HG03442 (cell line): Measurements from ENCODE around the gene ARCN1.

Experiments used
- ATAC-seq: cut with Tn5 transposase; IDR thresholded peaks from one replicate; pipeline ENCODE4 v1.9.1; 2021; ENCODE audit warnings: mild to moderate bottlenecking, moderate library complexity; ENCODE audit not compliant: unreplicated experiment

Gene ARCN1

GRCh38 chr11:118634431-118635236 is 62.4 kb downstream of the ARCN1 start:
- ATAC-seq: no peak

DNA sequence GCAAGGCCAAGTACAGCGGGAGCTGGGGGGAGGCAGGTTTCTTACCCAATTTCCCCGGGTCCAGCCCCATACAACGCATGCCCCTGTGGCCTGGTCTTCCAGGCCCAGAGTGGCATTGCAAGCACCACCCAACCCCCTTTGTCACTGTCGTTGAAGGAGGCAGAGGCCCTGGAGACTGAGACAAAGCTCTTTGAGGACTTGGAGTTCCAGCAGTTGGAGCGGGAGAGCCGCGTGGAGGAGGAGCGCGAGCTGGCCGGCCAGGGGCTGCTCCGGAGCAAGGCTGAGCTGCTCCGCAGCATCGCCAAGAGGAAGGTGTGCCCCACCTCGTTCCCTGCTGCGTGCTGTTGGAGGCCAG is 63.0 kb downstream of the ARCN1 start:
- no peak for ATAC-seq

DNA sequence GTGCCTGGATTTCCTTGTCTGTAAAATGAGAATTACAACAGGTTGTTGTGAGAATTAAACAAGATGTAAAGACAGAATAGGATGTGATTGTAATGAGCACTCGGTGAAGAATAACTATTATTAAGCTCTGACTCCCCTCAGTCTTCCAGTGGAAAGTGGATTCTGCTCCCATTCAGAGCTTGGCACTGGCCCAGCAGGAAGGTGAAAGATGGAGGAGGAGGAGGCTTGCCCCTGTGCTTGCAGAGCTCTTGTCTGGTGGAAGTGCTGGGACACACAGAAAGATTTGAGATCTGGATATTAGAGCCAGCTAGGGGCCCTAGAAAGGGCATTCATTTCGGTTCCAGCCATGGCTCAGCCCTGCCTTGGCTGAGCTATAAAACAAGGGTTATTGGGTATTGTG is 63.4 kb downstream of the ARCN1 start:
- no peak for ATAC-seq

- ATAC-seq: no peak
Measured at GRCh38 chr11:118636569-118637290, 64.5 kb downstream of the ARCN1 start.

DNA sequence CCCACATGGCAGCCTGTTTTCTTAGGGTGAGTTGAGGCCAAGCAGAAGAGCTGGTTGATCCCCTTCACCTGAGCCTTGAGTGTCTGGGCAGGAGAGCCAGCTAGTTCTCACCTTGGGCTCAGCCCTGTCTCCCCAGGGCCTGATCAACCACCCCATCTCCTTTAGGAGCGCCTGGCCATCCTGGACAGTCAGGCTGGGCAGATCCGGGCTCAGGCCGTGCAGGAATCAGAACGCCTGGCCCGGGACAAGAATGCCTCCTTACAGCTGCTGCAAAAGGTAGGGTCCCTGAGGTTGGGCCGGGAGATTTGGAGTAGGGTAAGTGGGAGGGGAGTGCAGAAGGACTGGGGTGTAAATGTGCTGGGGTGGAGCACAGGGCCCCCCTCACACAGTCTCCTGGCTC is 66.5 kb downstream of the ARCN1 start:
- ATAC-seq: no peak

GRCh38 chr11:118639899-118640298 is 67.7 kb downstream of the ARCN1 start:
- ATAC-seq: no peak

- no peak for ATAC-seq
Measured at GRCh38 chr11:118640332-118641154, 68.3 kb downstream of the ARCN1 start.

DNA sequence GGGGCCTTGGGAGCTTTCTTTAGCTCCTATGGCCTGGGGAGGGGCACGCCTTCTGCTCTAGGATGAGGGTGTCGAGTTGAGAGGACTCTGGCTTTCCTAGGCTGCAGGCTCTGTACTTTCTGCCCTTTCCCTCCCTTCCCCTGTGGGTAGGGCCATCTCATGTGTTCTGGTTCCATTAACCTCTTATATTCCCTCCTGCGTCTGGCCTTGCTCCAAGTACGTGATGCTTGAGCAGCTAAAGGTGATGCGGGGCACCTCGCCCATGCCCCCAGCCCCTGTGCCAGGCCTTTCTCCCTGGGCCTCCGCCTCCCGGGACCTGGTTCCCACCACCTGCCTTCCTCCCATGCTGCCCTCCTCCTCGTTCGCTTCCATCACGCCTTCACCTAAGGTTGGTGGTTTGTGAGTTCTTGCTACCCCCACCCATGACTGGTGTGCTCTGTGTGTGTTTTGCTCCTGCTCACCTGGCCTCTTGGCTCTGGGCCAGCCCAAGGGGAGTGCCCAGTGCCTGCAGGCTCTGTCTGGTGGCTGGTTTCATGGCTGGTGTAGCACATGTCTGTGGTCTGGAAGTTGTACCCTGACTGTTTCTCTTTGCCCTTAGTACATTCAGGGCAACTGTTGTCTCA is 69.3 kb downstream of the ARCN1 start:
- no peak for ATAC-seq

- no peak for ATAC-seq
Measured at GRCh38 chr11:118643142-118643994, 71.2 kb downstream of the ARCN1 start.

GRCh38 chr11:118643995-118644345 is 71.8 kb downstream of the ARCN1 start:
- ATAC-seq: no peak

GRCh38 chr11:118644496-118644895 is 72.3 kb downstream of the ARCN1 start:
- no peak for ATAC-seq

GRCh38 chr11:118645066-118645715 is 73.0 kb downstream of the ARCN1 start:
- ATAC-seq: no peak

GRCh38 chr11:118646393-118646792 is 74.2 kb downstream of the ARCN1 start:
- no peak for ATAC-seq

DNA sequence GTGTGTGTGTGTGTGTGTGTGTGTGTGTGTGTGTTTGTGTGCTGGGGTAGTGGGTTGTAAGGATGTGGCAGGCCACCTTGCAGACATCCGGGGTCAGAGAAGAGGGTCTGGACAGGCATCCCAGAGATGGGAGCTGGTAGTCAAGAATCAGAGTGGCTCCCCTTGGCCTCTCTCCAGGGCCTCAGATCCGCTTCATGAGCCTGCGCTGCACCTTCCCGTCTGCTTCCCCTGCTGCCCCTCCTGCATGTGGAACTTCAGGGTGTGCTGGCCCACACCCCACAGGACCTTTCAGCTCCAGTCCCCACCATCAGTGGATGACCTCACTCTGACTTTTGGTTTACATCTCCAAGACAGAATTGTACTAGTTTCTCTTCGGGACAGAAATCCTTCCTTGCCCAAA is 76.1 kb downstream of the ARCN1 start:
- no peak for ATAC-seq

- no peak for ATAC-seq
Measured at GRCh38 chr11:118649941-118650340, 77.7 kb downstream of the ARCN1 start.

DNA sequence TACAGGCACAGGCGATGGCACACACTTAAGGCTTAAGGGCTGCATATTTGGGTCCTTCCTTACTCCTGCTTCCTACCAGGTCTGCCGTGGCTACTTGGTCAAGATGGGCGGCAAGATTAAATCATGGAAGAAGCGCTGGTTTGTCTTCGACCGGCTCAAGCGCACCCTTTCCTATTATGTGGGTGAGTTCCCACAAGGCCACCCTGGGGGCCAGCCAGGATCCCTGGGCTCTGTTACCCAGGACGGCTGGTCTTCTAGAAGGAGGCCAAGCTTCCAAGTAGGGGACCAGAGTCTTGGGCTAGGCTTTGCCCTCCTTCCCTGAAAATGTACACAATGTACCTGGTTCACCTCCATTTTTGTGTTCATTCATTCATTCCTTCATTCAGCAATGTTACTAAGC is 78.2 kb downstream of the ARCN1 start:
- no peak for ATAC-seq

DNA sequence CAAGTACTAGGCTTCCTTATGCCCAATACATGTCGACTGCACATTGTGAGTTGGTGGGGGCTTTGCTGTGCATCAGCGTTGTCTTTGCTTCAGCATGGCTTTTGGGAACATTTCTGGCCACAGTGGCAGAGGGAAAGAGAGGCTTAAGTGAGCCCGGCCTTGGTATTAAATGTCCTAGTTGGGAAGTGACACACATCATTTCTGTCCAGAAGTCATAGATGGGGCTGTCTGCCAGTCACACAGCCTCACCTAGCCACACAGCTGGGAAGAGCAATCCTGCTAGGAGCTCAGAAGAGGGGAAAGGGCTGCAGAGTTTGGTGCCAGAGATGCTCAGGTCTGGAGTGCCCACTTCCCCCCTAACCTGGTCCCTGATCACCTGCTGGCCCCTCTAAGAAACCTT is 79.6 kb downstream of the ARCN1 start:
- no peak for ATAC-seq
